ENCODE measurements around the gene AP3S1. TPM values are rescaled to one million over a fixed set of nuclear protein-coding genes. Genes with fewer than 3 reads are reported as not detected.
"Not testable (repeated sequence)": the region's sequence is repeated elsewhere in the genome, so short reads cannot be mapped to it uniquely, and the experiment has no call there.

The AP3S1 gene
- total RNA-seq, 1 experiment from 2014 or later: 94.6 TPM

GRCh38 chr5:115898656-115899055 lies 56.9 kb downstream of the AP3S1 start:
- Mint-ChIP-seq H3K4me3 (ENCODE audit: unreplicated experiment) (no peak overlapping the region), H3K9me3 (ENCODE audit: unreplicated experiment) (no peaks in the 10 kb centered on the region), H3K27ac (ENCODE audit: low read depth, unreplicated experiment) (no peak overlapping the region), H3K36me3 (ENCODE audit: insufficient read depth, unreplicated experiment) (peaks cover 26% of the 10 kb centered on the region), H3K27me3 (ENCODE audit: insufficient read depth, unreplicated experiment) (no peaks in the 10 kb centered on the region), H3K4me1 (ENCODE audit: insufficient read depth, unreplicated experiment) (peaks cover 7% of the 10 kb centered on the region)
- no peak for TF ChIP-seq CTCF (IDR thresholded peaks at IDR 0.05; ENCODE audit: unreplicated experiment)
- BruUV-seq (replicated peaks): no TSS peak
- no peak for DNase-seq (ENCODE audit: unreplicated experiment)
- intact Hi-C loops (cut with micrococcal nuclease): no loop called here
- ChIA-PET POLR2A (interaction anchor here (1.3 kb wide), 1 partner anchor 10 kb away, joined by 3 read pairs; no protein-coding TSS in a partner anchor), CTCF (interaction anchor here (1.1 to 1.5 kb wide), 3 partner anchors 9 to 81 kb away, joined by 3 to 6 read pairs (median 3); no protein-coding TSS in a partner anchor)

- no TSS peak for BruUV-seq (replicated peaks)
- Mint-ChIP-seq H3K9me3 (ENCODE audit: unreplicated experiment) (no peaks in the 10 kb centered on the region), H3K36me3 (ENCODE audit: insufficient read depth, unreplicated experiment) (peaks cover 8% of the 10 kb centered on the region), H3K27me3 (ENCODE audit: insufficient read depth, unreplicated experiment) (no peaks in the 10 kb centered on the region), H3K27ac (ENCODE audit: low read depth, unreplicated experiment) (no peak overlapping the region), H3K4me1 (ENCODE audit: insufficient read depth, unreplicated experiment) (no peaks in the 10 kb centered on the region), H3K4me3 (ENCODE audit: unreplicated experiment) (no peak overlapping the region)
- intact Hi-C loops (cut with micrococcal nuclease): no loop called here
- CTCF ChIA-PET: no interaction called here
- DNase-seq (ENCODE audit: unreplicated experiment): no peak
- no peak for TF ChIP-seq CTCF (IDR thresholded peaks at IDR 0.05; ENCODE audit: unreplicated experiment)
- POLR2A ChIA-PET: no interaction called here
These were observed 65.4 kb downstream of the AP3S1 start for GRCh38 chr5:115907177-115907576.

- CTCF ChIA-PET; H3K4me1 Mint-ChIP-seq (ENCODE audit: insufficient read depth, unreplicated experiment); DNase-seq (ENCODE audit: unreplicated experiment); H3K27me3 Mint-ChIP-seq (ENCODE audit: insufficient read depth, unreplicated experiment); H3K27ac Mint-ChIP-seq (ENCODE audit: low read depth, unreplicated experiment); intact Hi-C loops (cut with micrococcal nuclease); H3K9me3 Mint-ChIP-seq (ENCODE audit: unreplicated experiment); H3K4me3 Mint-ChIP-seq (ENCODE audit: unreplicated experiment): not testable (repeated sequence)
- TSS peak; percentile 79 for BruUV-seq (replicated peaks)
- H3K36me3 Mint-ChIP-seq (ENCODE audit: insufficient read depth, unreplicated experiment): peaks cover 21% of the 10 kb centered on the region
- POLR2A ChIA-PET: interaction anchor here (0.6 kb wide), 1 partner anchor 55 kb away, joined by 3 read pairs; no protein-coding TSS in a partner anchor
These were observed 72.1 kb downstream of the AP3S1 start for GRCh38 chr5:115913623-115914400.

- no peak overlapping the region for H3K27ac Mint-ChIP-seq (ENCODE audit: low read depth, unreplicated experiment)
- H3K4me3 Mint-ChIP-seq (ENCODE audit: unreplicated experiment): no peak overlapping the region
- TF ChIP-seq CTCF (IDR thresholded peaks at IDR 0.05; ENCODE audit: unreplicated experiment): no peak
- H3K36me3 Mint-ChIP-seq (ENCODE audit: insufficient read depth, unreplicated experiment): peaks cover 9% of the 10 kb centered on the region
- POLR2A ChIA-PET: interaction anchor here (0.7 kb wide), 1 partner anchor 207 kb away, joined by 3 read pairs; no protein-coding TSS in a partner anchor
- CTCF ChIA-PET: interaction anchor here (0.6 kb wide), 1 partner anchor 1504 kb away, joined by 3 read pairs; no protein-coding TSS in a partner anchor
- BruUV-seq (replicated peaks): no TSS peak
- no peaks in the 10 kb centered on the region for H3K4me1 Mint-ChIP-seq (ENCODE audit: insufficient read depth, unreplicated experiment)
- H3K9me3 Mint-ChIP-seq (ENCODE audit: unreplicated experiment): no peaks in the 10 kb centered on the region
- no peaks in the 10 kb centered on the region for H3K27me3 Mint-ChIP-seq (ENCODE audit: insufficient read depth, unreplicated experiment)
- intact Hi-C loops (cut with micrococcal nuclease): no loop called here
- DNase-seq (ENCODE audit: unreplicated experiment): no peak
These were observed 78.5 kb downstream of the AP3S1 start for GRCh38 chr5:115920171-115920725.

- CTCF ChIA-PET; POLR2A ChIA-PET; H3K4me1 Mint-ChIP-seq (ENCODE audit: insufficient read depth, unreplicated experiment); H3K36me3 Mint-ChIP-seq (ENCODE audit: insufficient read depth, unreplicated experiment); H3K4me3 Mint-ChIP-seq (ENCODE audit: unreplicated experiment); intact Hi-C loops (cut with micrococcal nuclease); H3K27me3 Mint-ChIP-seq (ENCODE audit: insufficient read depth, unreplicated experiment); H3K9me3 Mint-ChIP-seq (ENCODE audit: unreplicated experiment): not testable (repeated sequence)
- BruUV-seq (replicated peaks): TSS peak; percentile 30
- peak overlapping the region; percentile 30 for H3K27ac Mint-ChIP-seq (ENCODE audit: low read depth, unreplicated experiment)
- DNase-seq (ENCODE audit: unreplicated experiment): peak; percentile 36
These were observed 87.1 kb downstream of the AP3S1 start for GRCh38 chr5:115928578-115929407.

GRCh38 chr5:115930171-115930570 lies 88.4 kb downstream of the AP3S1 start:
- H3K4me1 Mint-ChIP-seq (ENCODE audit: insufficient read depth, unreplicated experiment); CTCF ChIA-PET; H3K9me3 Mint-ChIP-seq (ENCODE audit: unreplicated experiment); H3K4me3 Mint-ChIP-seq (ENCODE audit: unreplicated experiment); intact Hi-C loops (cut with micrococcal nuclease); POLR2A ChIA-PET; H3K27ac Mint-ChIP-seq (ENCODE audit: low read depth, unreplicated experiment); BruUV-seq (replicated peaks); H3K27me3 Mint-ChIP-seq (ENCODE audit: insufficient read depth, unreplicated experiment); H3K36me3 Mint-ChIP-seq (ENCODE audit: insufficient read depth, unreplicated experiment): not testable (repeated sequence)
- peak; percentile 33 for DNase-seq (ENCODE audit: unreplicated experiment)

All from MCF 10A (cell line).